ENCODE data around the gene RABGEF1.

Gene RABGEF1

GRCh38 chr7:66847879-66848790 is 107.6 kb downstream of the RABGEF1 start:
- no peaks in the 10 kb centered on the region for H3K9me3 ChIP-seq
- peaks cover 3 to 18% (median 12%) of the 10 kb centered on the region in 4 donors for H3K4me1 ChIP-seq
- H3K27ac ChIP-seq, result no peak overlapping the region
- H3K36me3 ChIP-seq, result no peaks in the 10 kb centered on the region
- no peaks in the 10 kb centered on the region for H3K27me3 ChIP-seq
- intact Hi-C loops (cut with DNase I; ENCODE audit: low total_unique reads), result loop anchor here (10.0 kb wide), 1 partner anchor 147 kb away; the partner anchor contains the start of genes SBDS and TYW1
- no peak for DNase-seq
- TF ChIP-seq, protein P1, sequence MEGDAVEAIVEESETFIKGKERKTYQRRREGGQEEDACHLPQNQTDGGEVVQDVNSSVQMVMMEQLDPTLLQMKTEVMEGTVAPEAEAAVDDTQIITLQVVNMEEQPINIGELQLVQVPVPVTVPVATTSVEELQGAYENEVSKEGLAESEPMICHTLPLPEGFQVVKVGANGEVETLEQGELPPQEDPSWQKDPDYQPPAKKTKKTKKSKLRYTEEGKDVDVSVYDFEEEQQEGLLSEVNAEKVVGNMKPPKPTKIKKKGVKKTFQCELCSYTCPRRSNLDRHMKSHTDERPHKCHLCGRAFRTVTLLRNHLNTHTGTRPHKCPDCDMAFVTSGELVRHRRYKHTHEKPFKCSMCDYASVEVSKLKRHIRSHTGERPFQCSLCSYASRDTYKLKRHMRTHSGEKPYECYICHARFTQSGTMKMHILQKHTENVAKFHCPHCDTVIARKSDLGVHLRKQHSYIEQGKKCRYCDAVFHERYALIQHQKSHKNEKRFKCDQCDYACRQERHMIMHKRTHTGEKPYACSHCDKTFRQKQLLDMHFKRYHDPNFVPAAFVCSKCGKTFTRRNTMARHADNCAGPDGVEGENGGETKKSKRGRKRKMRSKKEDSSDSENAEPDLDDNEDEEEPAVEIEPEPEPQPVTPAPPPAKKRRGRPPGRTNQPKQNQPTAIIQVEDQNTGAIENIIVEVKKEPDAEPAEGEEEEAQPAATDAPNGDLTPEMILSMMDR (IDR thresholded peaks at IDR 0.05), result no peak
- no peak overlapping the region for H3K4me3 ChIP-seq

DNA sequence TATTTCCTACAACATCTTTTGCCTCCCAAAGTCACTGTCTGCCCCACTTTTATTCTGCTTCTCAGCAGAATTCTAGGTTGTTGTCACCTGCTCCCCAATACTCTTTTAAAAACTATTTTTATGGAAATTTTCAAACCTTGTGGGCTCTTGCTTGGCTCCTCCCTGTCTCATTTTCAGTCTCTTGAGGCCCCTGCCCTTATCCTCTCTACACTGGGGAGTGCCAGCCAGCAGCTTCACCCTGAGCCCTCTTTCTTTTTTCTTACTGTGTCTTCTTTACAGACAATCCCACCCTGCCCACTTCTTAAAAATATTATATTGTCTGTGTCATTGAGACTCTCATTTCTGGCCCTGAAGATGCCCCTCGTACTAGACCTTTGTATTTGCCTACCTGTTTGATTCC is 118.8 kb downstream of the RABGEF1 start:
- TF ChIP-seq, protein P1 (IDR thresholded peaks at IDR 0.05), result no peak
- no peaks in the 10 kb centered on the region for H3K9me3 ChIP-seq
- intact Hi-C loops (cut with DNase I; ENCODE audit: low total_unique reads), result no loop called here
- no peaks in the 10 kb centered on the region for H3K4me1 ChIP-seq
- H3K4me3 ChIP-seq, result no peak overlapping the region
- no peaks in the 10 kb centered on the region for H3K27me3 ChIP-seq
- H3K27ac ChIP-seq, result no peak overlapping the region
- peaks cover 5 to 55% (median 6%) of the 10 kb centered on the region in 3 donors for H3K36me3 ChIP-seq
- no peak for DNase-seq

- TF ChIP-seq, protein P1 (IDR thresholded peaks at IDR 0.05), result no peak
- no peaks in the 10 kb centered on the region for H3K9me3 ChIP-seq
- DNase-seq, result no peak
- no peak overlapping the region for H3K4me3 ChIP-seq
- no peaks in the 10 kb centered on the region for H3K27me3 ChIP-seq
- H3K36me3 ChIP-seq, result peaks cover 5 to 62% (median 6%) of the 10 kb centered on the region in 3 donors
- no peak overlapping the region for H3K27ac ChIP-seq
- intact Hi-C loops (cut with DNase I; ENCODE audit: low total_unique reads), result no loop called here
- no peaks in the 10 kb centered on the region for H3K4me1 ChIP-seq
Observed at GRCh38 chr7:66859794-66860645, 119.5 kb downstream of the RABGEF1 start.

DNA sequence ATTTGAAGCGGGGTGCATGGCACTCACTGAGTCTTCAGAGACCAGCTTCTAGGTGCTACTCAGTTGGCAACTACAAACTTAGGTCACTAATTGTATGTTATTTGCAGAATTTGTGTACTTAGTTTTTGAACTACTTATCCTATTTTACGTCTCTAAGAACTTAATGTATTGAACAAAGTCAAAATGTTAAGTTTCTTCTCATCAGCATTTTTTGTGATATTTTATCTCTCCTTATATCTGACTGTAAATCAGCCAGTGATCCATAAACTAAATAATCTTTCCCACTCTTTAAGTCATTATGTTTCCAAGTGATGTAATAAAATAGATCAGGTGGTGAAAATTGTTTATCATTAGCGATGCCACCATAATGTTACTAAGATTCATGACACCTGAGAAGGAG is 120.2 kb downstream of the RABGEF1 start:
- Histone ChIP-seq H3K9me3 (no peaks in the 10 kb centered on the region), H3K4me1 (no peaks in the 10 kb centered on the region), H3K36me3 (peaks cover 5 to 69% (median 6%) of the 10 kb centered on the region in 3 donors), H3K4me3 (no peak overlapping the region), H3K27me3 (no peaks in the 10 kb centered on the region), H3K27ac (no peak overlapping the region)
- intact Hi-C loops (cut with DNase I; ENCODE audit: low total_unique reads), result no loop called here
- no peak for DNase-seq
- TF ChIP-seq, protein P1 (IDR thresholded peaks at IDR 0.05), result no peak
